Gastroesophageal sphincter (tissue), 3 donors: Measurements from ENCODE around the gene MYL2.

Experiments
- POLR2A ChIP-seq, 2 donors: fragments of 450-650 bp; IDR thresholded peaks; one replicate each; pipeline ENCODE4 v1.6.1; 2017; ENCODE audit warnings: antibody characterized with exemption in 2 of 2, mild to moderate bottlenecking in 2 of 2, moderate library complexity in 1 of 2
- TF ChIP-seq, protein P1 (sequence below), 4 experiments: fragments of 200-600 bp in 2 of 4; fragments of 450-650 bp in 2 of 4; sonication (generic) in 1 of 4; IDR thresholded peaks; one replicate each; pipeline ENCODE4 v1.5.1; 2017 to 2019; ENCODE audit warnings: antibody characterized with exemption in 4 of 4, mild to moderate bottlenecking in 2 of 4, moderate library complexity in 2 of 4

DNA sequence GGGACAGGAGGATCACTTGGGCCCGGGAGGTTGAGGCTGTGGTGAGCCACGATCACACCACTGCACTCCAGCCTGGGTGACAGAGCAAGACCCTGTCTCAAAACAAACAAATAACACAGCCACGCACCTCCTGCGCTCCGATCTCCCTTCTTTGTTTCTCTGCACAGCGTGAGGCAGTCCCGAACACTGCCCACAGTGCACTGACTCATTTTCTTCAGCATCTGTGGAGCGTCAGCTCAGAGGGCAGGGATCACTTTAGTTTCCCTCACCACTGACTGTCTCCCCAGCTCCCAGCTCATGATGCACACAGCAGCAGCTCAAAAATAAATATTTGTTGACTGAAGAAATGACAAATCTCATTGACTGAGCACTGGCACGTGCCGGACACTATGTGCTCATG, 883 bp upstream of the MYL2 start:
- TF ChIP-seq, protein P1, sequence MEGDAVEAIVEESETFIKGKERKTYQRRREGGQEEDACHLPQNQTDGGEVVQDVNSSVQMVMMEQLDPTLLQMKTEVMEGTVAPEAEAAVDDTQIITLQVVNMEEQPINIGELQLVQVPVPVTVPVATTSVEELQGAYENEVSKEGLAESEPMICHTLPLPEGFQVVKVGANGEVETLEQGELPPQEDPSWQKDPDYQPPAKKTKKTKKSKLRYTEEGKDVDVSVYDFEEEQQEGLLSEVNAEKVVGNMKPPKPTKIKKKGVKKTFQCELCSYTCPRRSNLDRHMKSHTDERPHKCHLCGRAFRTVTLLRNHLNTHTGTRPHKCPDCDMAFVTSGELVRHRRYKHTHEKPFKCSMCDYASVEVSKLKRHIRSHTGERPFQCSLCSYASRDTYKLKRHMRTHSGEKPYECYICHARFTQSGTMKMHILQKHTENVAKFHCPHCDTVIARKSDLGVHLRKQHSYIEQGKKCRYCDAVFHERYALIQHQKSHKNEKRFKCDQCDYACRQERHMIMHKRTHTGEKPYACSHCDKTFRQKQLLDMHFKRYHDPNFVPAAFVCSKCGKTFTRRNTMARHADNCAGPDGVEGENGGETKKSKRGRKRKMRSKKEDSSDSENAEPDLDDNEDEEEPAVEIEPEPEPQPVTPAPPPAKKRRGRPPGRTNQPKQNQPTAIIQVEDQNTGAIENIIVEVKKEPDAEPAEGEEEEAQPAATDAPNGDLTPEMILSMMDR (IDR thresholded peaks at IDR 0.05), result no peak
- TF ChIP-seq POLR2A (IDR thresholded peaks at IDR 0.05), result no peak
